Mesenchymal stem cell (in vitro differentiated cells and primary cell): ENCODE results near the gene PDK4. TPM values are rescaled to one million over a fixed set of nuclear protein-coding genes. Genes with fewer than 3 reads are reported as not detected.
A peak's percentile ranks its signal among the peaks of the same experiment; 100 is the strongest.

Experiments
- DNase-seq: peaks from one replicate; pipeline ENCODE4 v3.0.0-alpha.2; 2013
- H2AFZ ChIP-seq: one replicate; pipeline ENCODE4 v1.6.1; 2013; ENCODE audit warnings: low read depth, mild to moderate bottlenecking, control low read depth, inconsistent platforms, low read length, moderate library complexity
- H2AK5ac ChIP-seq: 2 replicates; pipeline ENCODE4 v1.6.1; 2013; ENCODE audit warnings: low read length, moderate library complexity, mild to moderate bottlenecking, inconsistent platforms; ENCODE audit not compliant: severe bottlenecking
- H2BK120ac ChIP-seq: one replicate; pipeline ENCODE4 v1.6.1; 2013; ENCODE audit warnings: low read depth, mild to moderate bottlenecking, inconsistent platforms, low read length, moderate library complexity
- H2BK12ac ChIP-seq, 2 experiments: one replicate each; pipeline ENCODE4 v1.6.1; 2013; ENCODE audit warnings: inconsistent platforms in 2 of 2, low read length in 2 of 2, mild to moderate bottlenecking in 2 of 2, moderate library complexity in 2 of 2, control low read depth in 1 of 2
- H2BK15ac ChIP-seq: one replicate; pipeline ENCODE4 v1.6.1; 2013; ENCODE audit warnings: mild to moderate bottlenecking, low read depth, inconsistent platforms; ENCODE audit not compliant: poor library complexity, severe bottlenecking
- H2BK5ac ChIP-seq: 2 replicates; pipeline ENCODE4 v1.6.1; 2013; ENCODE audit warnings: low read depth, mild to moderate bottlenecking, low read length, control low read depth, inconsistent platforms; ENCODE audit not compliant: poor library complexity, severe bottlenecking
- H3K14ac ChIP-seq, 2 experiments: one replicate each; pipeline ENCODE4 v1.6.1; 2013; ENCODE audit warnings: inconsistent platforms in 2 of 2, low read length in 2 of 2, control low read depth in 1 of 2, mild to moderate bottlenecking in 1 of 2, moderate library complexity in 1 of 2
- H3K18ac ChIP-seq, 2 experiments: one replicate each; pipeline ENCODE4 v1.6.1; 2013; ENCODE audit warnings: inconsistent platforms in 2 of 2, low read length in 2 of 2, control low read depth in 1 of 2, low read depth in 1 of 2, mild to moderate bottlenecking in 1 of 2
- H3K23ac ChIP-seq, 2 experiments: one replicate each; pipeline ENCODE4 v1.6.1; 2013; ENCODE audit warnings: inconsistent platforms in 2 of 2, low read length in 2 of 2, mild to moderate bottlenecking in 2 of 2, moderate library complexity in 2 of 2, control low read depth in 1 of 2
- H3K27ac ChIP-seq: 2 replicates; pipeline ENCODE4 v1.5.1; 2013; ENCODE audit warnings: mild to moderate bottlenecking, moderate library complexity, low read length, control low read depth, inconsistent platforms; ENCODE audit not compliant: poor library complexity, severe bottlenecking
- H3K27me3 ChIP-seq, 2 experiments: 2 replicates each; pipeline versions ENCODE4 v1.6.1 to v1.7.0; 2013; ENCODE audit warnings: low read length in 2 of 2, mild to moderate bottlenecking in 2 of 2, moderate library complexity in 2 of 2, control low read depth in 1 of 2, inconsistent platforms in 1 of 2; ENCODE audit not compliant: control insufficient read depth in 1 of 2, insufficient read depth in 1 of 2
- H3K36me3 ChIP-seq, 2 experiments: 2 replicates each; pipeline versions ENCODE4 v1.6.1 to v1.7.0; 2013; ENCODE audit warnings: low read length in 2 of 2, control low read depth in 1 of 2, inconsistent platforms in 1 of 2, low read depth in 1 of 2, mild to moderate bottlenecking in 1 of 2; ENCODE audit not compliant: insufficient read depth in 2 of 2, control insufficient read depth in 1 of 2
- H3K4ac ChIP-seq, 2 experiments: one replicate each; pipeline ENCODE4 v1.6.1; 2013; ENCODE audit warnings: inconsistent platforms in 2 of 2, low read length in 2 of 2, mild to moderate bottlenecking in 2 of 2, moderate library complexity in 2 of 2, control low read depth in 1 of 2, low read depth in 1 of 2
- H3K4me1 ChIP-seq: 2 replicates; pipeline ENCODE4 v1.6.1; 2013; ENCODE audit warnings: low read depth, low read length, control low read depth; ENCODE audit not compliant: control insufficient read depth, insufficient read depth
- H3K4me2 ChIP-seq: 2 replicates; pipeline ENCODE4 v1.6.1; 2013; ENCODE audit warnings: low read length, mild to moderate bottlenecking, inconsistent platforms; ENCODE audit not compliant: poor library complexity, severe bottlenecking
- H3K4me3 ChIP-seq, 2 experiments: 2 replicates each; pipeline versions ENCODE4 v1.5.1 to v1.7.0; 2013; ENCODE audit warnings: low read length in 2 of 2, mild to moderate bottlenecking in 2 of 2, control low read depth in 1 of 2, low read depth in 1 of 2; ENCODE audit not compliant: insufficient read depth in 1 of 2
- H3K79me1 ChIP-seq: replicated peaks from 2 replicates; pipeline ENCODE4 v1.6.1; 2013; ENCODE audit warnings: mild to moderate bottlenecking, control low read depth, low read length, inconsistent platforms; ENCODE audit not compliant: poor library complexity, severe bottlenecking
- H3K9ac ChIP-seq: 2 replicates; pipeline ENCODE4 v1.7.0; 2013; ENCODE audit warnings: mild to moderate bottlenecking, low read length, moderate library complexity
- H3K9me3 ChIP-seq: 2 replicates; pipeline ENCODE4 v1.7.0; 2013; ENCODE audit warnings: mild to moderate bottlenecking, low read length; ENCODE audit not compliant: control insufficient read depth
- H4K8ac ChIP-seq: one replicate; pipeline ENCODE4 v1.6.1; 2013; ENCODE audit warnings: inconsistent platforms, mild to moderate bottlenecking, low read length, moderate library complexity
- H4K91ac ChIP-seq: one replicate; pipeline ENCODE4 v1.6.1; 2013; ENCODE audit warnings: mild to moderate bottlenecking, low read length, inconsistent platforms
- WGBS: methylation state at CpG from one replicate; pipeline ENCODE4 v1.1.7; 2013; ENCODE audit warnings: mixed read lengths; 5-methylcytosine and 5-hydroxymethylcytosine counted together
- polyA plus RNA-seq, 2 experiments: library from polyadenylated mRNA; stranded (reverse); fragments of 200-250 nt; gene quantifications; one replicate each; pipeline ENCODE4 v1.2.3, GENCODE V29; 2013

Gene PDK4
- polyA plus RNA-seq (2013, experiment 1 of 2), result 8.1 TPM
- 8.4 TPM for polyA plus RNA-seq (2013, experiment 2 of 2)

- peak within 1 kb of the TSS; percentile 92 for H4K91ac ChIP-seq
- H3K27ac ChIP-seq, result no peak within 1 kb of the TSS
- peak within 1 kb of the TSS; percentile 91 for H3K4me3 ChIP-seq
- peaks cover 5% of the 10 kb centered on the region for H3K79me1 ChIP-seq
- peak within 1 kb of the TSS; percentile 80 for H4K8ac ChIP-seq
- no peaks in the 10 kb centered on the region for H3K9me3 ChIP-seq
- peak within 1 kb of the TSS; percentile 54 for H2BK120ac ChIP-seq
- H2BK5ac ChIP-seq, result no peak within 1 kb of the TSS
- peaks cover 6% of the 10 kb centered on the region for H3K4me1 ChIP-seq
- H3K4me2 ChIP-seq, result peak within 1 kb of the TSS; percentile 90
- no peaks in the 10 kb centered on the region for H3K36me3 ChIP-seq
- peak within 1 kb of the TSS; percentile 100 for H2AFZ ChIP-seq
- H3K14ac ChIP-seq, result peak within 1 kb of the TSS in 1 of 2 experiments; percentile 99
- peak within 1 kb of the TSS; percentile 75 to 99 for H3K18ac ChIP-seq
- WGBS, result 1% methylated on average over 47 of the region's 63 CpGs
- H3K27me3 ChIP-seq, result no peaks in the 10 kb centered on the region
- DNase-seq, result peak; percentile 90
- H2BK12ac ChIP-seq, result peak within 1 kb of the TSS; percentile 79 to 99
- peak within 1 kb of the TSS; percentile 77 for H2BK15ac ChIP-seq
- peak within 1 kb of the TSS in 1 of 2 experiments; percentile 94 for H3K23ac ChIP-seq
- peak within 1 kb of the TSS; percentile 83 for H3K9ac ChIP-seq
- peak within 1 kb of the TSS in 1 of 2 experiments; percentile 86 for H3K4ac ChIP-seq
- no peak within 1 kb of the TSS for H2AK5ac ChIP-seq
Observed at GRCh38 chr7:95596198-95597063, at the start of gene PDK4. Gene PDK4, minus strand, starts transcription at chr7:95596516. Its CDS starts 223 bp downstream, at chr7:95596293.

GRCh38 chr7:95642173-95642572, 45.9 kb upstream of the PDK4 start:
- Histone ChIP-seq H3K4ac (no peak overlapping the region), H3K79me1 (no peaks in the 10 kb centered on the region), H2BK120ac (no peak overlapping the region), H3K36me3 (no peaks in the 10 kb centered on the region), H3K18ac (no peak overlapping the region), H2AFZ (no peak overlapping the region), H2BK12ac (no peak overlapping the region), H2BK15ac (no peak overlapping the region), H4K8ac (no peak overlapping the region), H2AK5ac (no peak overlapping the region), H3K27ac (no peak overlapping the region), H3K4me1 (no peaks in the 10 kb centered on the region), H3K9me3 (no peaks in the 10 kb centered on the region), H3K27me3 (peaks cover 0 to 4% of the 10 kb centered on the region in 2 experiments), H3K9ac (no peak overlapping the region), H4K91ac (no peak overlapping the region), H2BK5ac (no peak overlapping the region), H3K14ac (no peak overlapping the region), H3K4me2 (no peak overlapping the region), H3K4me3 (no peak overlapping the region), H3K23ac (no peak overlapping the region)
- no peak for DNase-seq
- WGBS, result 56% methylated on average over 5 of the region's 5 CpGs

DNA sequence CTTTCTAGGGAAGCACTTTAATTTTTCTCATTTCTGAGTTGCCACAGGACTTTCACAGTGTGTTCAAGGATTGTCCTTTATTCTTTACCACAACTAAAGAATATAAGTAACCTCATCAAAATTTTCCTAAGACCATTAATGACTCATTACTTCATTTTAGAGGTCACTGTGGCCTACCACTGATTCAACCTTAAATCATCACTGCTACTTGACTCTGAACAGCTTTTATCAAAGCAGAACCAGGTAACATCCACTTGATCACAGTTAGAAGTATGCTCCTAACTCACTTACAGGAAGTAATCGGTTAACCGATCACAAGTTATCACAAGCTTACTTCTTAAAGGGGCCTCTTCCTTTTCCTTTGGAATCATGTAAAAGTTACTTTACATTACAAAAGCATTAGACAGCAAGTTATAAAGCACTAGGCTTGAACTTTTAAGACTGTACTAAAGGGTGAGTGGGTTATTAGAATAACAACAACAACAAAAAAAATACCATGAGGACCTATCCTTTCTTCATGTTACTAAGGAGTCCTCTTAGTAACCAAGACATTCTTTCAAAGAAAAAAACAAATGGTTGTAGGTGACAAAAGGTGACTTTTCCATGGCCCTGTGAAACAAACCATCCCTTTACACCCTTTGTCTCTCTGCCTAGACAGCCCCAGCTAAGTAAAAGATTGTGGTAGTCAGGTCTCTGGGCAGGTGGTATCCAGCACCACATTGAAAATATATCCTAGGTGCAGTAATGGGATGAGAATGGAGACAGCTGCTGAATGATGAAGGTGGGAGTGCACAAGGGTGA, 40.0 kb upstream of the PDK4 start:
- Histone ChIP-seq H3K36me3 (no peaks in the 10 kb centered on the region), H2BK12ac (no peak overlapping the region)
- WGBS, result 33% methylated on average over 1 of the region's 2 CpGs

DNA sequence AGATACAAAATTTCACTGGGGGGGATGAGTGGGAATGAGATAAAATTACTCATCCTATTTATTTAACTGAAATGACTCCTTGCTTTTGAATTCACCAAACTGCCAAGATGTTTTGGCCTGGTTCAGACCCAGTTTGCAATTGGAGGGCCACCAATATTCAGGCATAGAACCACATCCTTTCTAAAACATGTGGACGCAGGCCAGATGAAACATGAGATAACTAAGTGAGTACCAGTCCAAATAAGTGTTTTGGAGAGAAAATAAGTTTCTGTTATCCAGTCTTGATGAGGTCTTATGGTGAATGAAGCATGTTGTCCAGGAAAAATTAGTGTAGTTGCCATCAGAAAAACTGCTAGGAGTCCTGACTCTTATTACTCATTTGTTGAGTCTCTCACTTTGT, 36.3 kb upstream of the PDK4 start:
- Histone ChIP-seq H2AFZ (no peak overlapping the region), H3K36me3 (no peaks in the 10 kb centered on the region), H3K14ac (no peak overlapping the region), H3K79me1 (no peaks in the 10 kb centered on the region), H2BK12ac (no peak overlapping the region), H2AK5ac (no peak overlapping the region), H2BK15ac (no peak overlapping the region), H2BK5ac (no peak overlapping the region), H3K23ac (no peak overlapping the region), H2BK120ac (peak overlapping the region; percentile 34), H3K9me3 (peaks cover 19% of the 10 kb centered on the region), H4K91ac (no peak overlapping the region), H4K8ac (no peak overlapping the region), H3K9ac (peak overlapping the region; percentile 15), H3K18ac (no peak overlapping the region), H3K27me3 (no peaks in the 10 kb centered on the region), H3K4ac (no peak overlapping the region), H3K27ac (no peak overlapping the region), H3K4me3 (no peak overlapping the region), H3K4me1 (no peaks in the 10 kb centered on the region), H3K4me2 (no peak overlapping the region)
- 100% methylated on average over 1 of the region's 1 CpG for WGBS
- DNase-seq, result no peak

More for the DNA sequence above, 40.0 kb upstream of the PDK4 start:
- H3K27me3 ChIP-seq, result peaks cover 0 to 2% of the 10 kb centered on the region in 2 experiments
- no peak overlapping the region for H3K23ac ChIP-seq
- DNase-seq, result peak; percentile 18
- H3K18ac ChIP-seq, result no peak overlapping the region
- no peak overlapping the region for H2BK5ac ChIP-seq
- H3K9me3 ChIP-seq, result peaks cover 6% of the 10 kb centered on the region
- no peak overlapping the region for H2BK15ac ChIP-seq
- no peak overlapping the region for H3K4me2 ChIP-seq
- no peak overlapping the region for H2BK120ac ChIP-seq
- peak overlapping the region; percentile 23 for H3K9ac ChIP-seq
- H4K8ac ChIP-seq, result no peak overlapping the region
- H3K79me1 ChIP-seq, result no peaks in the 10 kb centered on the region
- no peak overlapping the region for H2AK5ac ChIP-seq
- no peak overlapping the region for H2AFZ ChIP-seq
- no peak overlapping the region for H3K4ac ChIP-seq
- H3K27ac ChIP-seq, result peak overlapping the region; percentile 51
- no peak overlapping the region for H3K4me3 ChIP-seq
- no peaks in the 10 kb centered on the region for H3K4me1 ChIP-seq
- H4K91ac ChIP-seq, result no peak overlapping the region
- no peak overlapping the region for H3K14ac ChIP-seq
